WERI-Rb-1 (cell line): ENCODE results near the gene FNDC1.
A peak's percentile ranks its signal among the peaks of the same experiment; 100 is the strongest.
"Not testable (repeated sequence)": the region's sequence is repeated elsewhere in the genome, so short reads cannot be mapped to it uniquely, and the experiment has no call there.

Source experiments
- DNase-seq: peaks from one replicate; pipeline ENCODE4 v3.0.0-alpha.2; 2020
- H3K27ac ChIP-seq: fragments of 250-450 bp; sonication (Bioruptor Pico); 2 replicates; pipeline ENCODE4 v1.5.1; 2020; ENCODE audit warnings: mild to moderate bottlenecking, moderate library complexity
- H3K27me3 ChIP-seq: fragments of 250-450 bp; sonication (Bioruptor Pico); 2 replicates; pipeline ENCODE4 v1.5.1; 2021; ENCODE audit warnings: mild to moderate bottlenecking, low read depth, moderate library complexity; ENCODE audit not compliant: insufficient read depth, severe bottlenecking
- H3K36me3 ChIP-seq: fragments of 250-450 bp; sonication (Bioruptor Pico); 2 replicates; pipeline ENCODE4 v1.5.1; 2020; ENCODE audit warnings: mild to moderate bottlenecking, moderate library complexity
- H3K4me3 ChIP-seq: 2 replicates; pipeline ENCODE4 v1.5.1; 2011; ENCODE audit warnings: low read depth, mild to moderate bottlenecking, control low read depth, low read length
- H3K9me3 ChIP-seq: fragments of 250-450 bp; sonication (Bioruptor Pico); 2 replicates; pipeline ENCODE4 v1.5.1; 2021; ENCODE audit warnings: mild to moderate bottlenecking, moderate library complexity; ENCODE audit not compliant: severe bottlenecking
- TF ChIP-seq, protein P1 (sequence below): IDR thresholded peaks from 2 replicates; pipeline ENCODE4 v1.5.1; 2011; ENCODE audit warnings: low read depth, mild to moderate bottlenecking, control low read depth, inconsistent platforms, low read length

FNDC1 gene

DNA sequence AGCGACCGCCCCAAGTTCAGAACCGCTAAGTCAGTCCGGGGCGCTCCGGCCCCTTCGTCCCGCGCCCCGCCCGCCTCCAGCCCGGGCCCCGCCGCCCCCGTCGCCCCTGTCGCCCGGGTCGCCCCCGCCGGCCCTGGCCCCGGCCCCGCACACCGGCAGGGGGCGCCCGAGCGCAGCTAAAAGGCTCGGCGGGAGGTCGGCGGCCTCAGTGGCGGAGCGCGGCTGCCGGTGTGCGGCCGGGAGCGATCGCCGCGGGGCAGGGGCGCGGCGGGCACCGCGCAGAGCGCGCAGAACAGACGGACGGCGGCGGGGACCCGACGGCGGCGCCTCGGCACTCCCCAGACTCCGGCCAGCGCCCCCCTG, at the start of gene FNDC1:
Gene FNDC1 (plus strand): TSS at position 208 of the 363 bp plus-strand sequence. CDS start 197 bp downstream, outside the sequence.
- peaks cover 46% of the 10 kb centered on the region for H3K27me3 ChIP-seq
- H3K4me3 ChIP-seq = peak within 1 kb of the TSS; percentile 60
- peaks cover 2% of the 10 kb centered on the region for H3K9me3 ChIP-seq
- TF ChIP-seq, protein P1, sequence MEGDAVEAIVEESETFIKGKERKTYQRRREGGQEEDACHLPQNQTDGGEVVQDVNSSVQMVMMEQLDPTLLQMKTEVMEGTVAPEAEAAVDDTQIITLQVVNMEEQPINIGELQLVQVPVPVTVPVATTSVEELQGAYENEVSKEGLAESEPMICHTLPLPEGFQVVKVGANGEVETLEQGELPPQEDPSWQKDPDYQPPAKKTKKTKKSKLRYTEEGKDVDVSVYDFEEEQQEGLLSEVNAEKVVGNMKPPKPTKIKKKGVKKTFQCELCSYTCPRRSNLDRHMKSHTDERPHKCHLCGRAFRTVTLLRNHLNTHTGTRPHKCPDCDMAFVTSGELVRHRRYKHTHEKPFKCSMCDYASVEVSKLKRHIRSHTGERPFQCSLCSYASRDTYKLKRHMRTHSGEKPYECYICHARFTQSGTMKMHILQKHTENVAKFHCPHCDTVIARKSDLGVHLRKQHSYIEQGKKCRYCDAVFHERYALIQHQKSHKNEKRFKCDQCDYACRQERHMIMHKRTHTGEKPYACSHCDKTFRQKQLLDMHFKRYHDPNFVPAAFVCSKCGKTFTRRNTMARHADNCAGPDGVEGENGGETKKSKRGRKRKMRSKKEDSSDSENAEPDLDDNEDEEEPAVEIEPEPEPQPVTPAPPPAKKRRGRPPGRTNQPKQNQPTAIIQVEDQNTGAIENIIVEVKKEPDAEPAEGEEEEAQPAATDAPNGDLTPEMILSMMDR = peak; percentile 55
- H3K36me3 ChIP-seq = no peaks in the 10 kb centered on the region
- H3K27ac ChIP-seq = no peak within 1 kb of the TSS
- peak; percentile 52 for DNase-seq

DNA sequence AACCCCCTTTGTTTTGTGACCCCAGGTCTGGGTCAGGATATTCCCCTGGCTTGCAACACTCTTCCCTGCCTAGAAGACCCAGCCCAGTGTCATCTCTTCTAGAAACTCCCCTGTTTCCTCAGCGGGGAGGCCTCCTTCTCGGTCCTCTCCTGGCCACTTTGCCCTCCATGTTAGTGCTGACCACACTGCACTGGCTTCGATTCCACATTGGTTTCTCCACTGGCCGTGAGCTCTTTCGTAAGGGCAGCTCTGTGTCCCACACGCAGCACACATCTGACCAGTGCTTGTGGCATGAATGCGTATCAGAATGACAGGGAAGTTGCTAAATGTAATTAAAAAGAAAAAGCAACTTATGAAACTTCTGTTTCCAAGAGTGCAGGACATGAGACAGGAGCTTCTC, 49.4 kb upstream of the FNDC1 start:
- no peak for DNase-seq
- TF ChIP-seq, protein P1 = no peak
- Histone ChIP-seq H3K9me3 (no peaks in the 10 kb centered on the region), H3K36me3 (no peaks in the 10 kb centered on the region), H3K27me3 (no peaks in the 10 kb centered on the region), H3K27ac (no peak overlapping the region), H3K4me3 (no peak overlapping the region)

DNA sequence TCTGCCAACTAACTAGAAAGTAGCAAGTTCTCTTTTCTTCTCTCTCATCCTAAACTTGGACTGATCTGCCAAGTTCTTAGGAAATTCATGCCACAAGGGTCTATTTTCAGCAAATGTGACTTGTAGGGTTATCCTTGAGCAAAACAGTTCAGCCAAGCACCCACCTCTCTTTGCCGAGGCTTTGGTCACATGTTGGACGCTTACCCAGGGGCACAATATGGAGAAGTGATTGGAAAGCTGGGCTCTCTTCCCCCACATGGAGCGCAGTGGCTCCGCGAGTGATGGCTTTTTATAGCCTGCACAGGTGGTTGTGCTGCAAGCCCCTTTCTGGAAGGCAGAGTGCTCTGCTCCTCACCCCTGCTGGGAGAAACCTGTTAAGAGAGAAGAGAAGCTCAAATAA, 47.7 kb upstream of the FNDC1 start:
- no peak for DNase-seq
- Histone ChIP-seq H3K27ac (no peak overlapping the region), H3K27me3 (no peaks in the 10 kb centered on the region), H3K9me3 (no peaks in the 10 kb centered on the region), H3K4me3 (no peak overlapping the region), H3K36me3 (no peaks in the 10 kb centered on the region)
- TF ChIP-seq, protein P1 = no peak

DNA sequence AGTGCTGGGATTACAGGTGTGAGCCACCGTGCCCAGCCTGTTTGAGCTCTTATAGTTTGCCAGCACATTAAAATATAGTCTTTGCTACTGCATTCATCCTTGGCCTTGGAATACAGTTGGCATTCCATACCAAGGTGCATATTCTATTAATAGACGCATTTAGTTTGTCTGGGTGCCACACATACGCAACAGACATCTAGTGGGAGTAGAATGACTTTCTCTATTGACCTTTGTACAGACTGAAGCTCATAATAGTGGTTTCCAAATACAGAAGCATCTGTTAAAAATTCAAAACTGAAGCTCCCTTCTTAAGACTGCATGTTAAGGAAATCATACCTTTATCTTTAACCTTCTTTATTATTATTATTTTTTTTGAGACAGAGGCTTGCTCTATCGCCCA, 46.7 kb upstream of the FNDC1 start:
- TF ChIP-seq, protein P1 = no peak

DNA sequence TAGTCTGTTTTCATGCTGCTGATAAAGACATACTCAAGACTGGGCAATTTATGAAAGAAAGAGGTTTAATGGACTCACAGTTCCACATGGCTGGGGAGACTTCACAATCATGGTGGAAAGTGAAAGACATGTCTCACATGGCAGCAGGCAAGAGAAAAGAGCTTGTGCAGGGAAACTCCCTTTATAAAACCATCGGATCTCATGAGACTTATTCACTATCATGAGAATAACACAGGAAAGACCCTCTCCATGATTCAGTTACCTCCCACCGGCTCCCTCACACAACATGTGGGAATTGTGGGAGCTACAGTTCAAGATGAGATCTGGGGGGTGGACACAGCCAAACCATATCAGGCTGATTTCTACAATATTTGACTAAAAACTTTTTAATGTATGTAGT, 45.4 kb upstream of the FNDC1 start:
- H3K4me3 ChIP-seq, DNase-seq, H3K27ac ChIP-seq, H3K36me3 ChIP-seq, H3K9me3 ChIP-seq, H3K27me3 ChIP-seq: not testable (repeated sequence)

More for the DNA sequence above, 46.7 kb upstream of the FNDC1 start:
- Histone ChIP-seq H3K9me3 (no peaks in the 10 kb centered on the region), H3K27ac (no peak overlapping the region), H3K4me3 (no peak overlapping the region), H3K27me3 (no peaks in the 10 kb centered on the region), H3K36me3 (no peaks in the 10 kb centered on the region)
- no peak for DNase-seq

DNA sequence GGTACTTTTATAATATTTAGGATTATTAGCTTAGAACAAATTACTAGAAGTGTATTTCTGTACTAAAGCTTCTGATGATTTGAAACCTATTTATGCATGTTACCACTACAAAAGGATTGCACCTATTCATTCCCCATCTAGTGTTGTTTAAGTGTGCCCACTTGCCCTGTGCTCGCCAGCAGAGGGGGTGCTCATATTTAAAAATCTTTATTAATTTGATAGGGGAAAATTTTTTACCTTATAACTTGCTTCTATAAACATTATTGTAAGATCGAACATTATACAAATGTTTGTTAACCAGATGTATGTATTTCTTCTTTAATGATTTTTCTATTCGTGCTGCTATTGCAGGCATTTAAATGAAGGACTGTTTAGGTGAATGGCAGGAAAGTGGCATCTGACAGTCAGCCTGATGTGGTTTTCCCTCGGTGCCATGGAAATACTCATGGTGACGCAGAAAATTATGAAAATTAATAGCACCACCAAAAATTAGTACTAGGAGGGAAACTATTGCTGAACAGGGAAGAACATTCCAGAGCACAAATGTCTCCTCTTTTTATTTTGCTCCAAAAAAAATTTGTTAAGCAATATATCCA, 44.1 kb upstream of the FNDC1 start:
- Histone ChIP-seq H3K9me3 (no peaks in the 10 kb centered on the region), H3K36me3 (no peaks in the 10 kb centered on the region), H3K4me3 (no peak overlapping the region), H3K27ac (no peak overlapping the region), H3K27me3 (no peaks in the 10 kb centered on the region)
- TF ChIP-seq, protein P1 = no peak
- no peak for DNase-seq
